ENCODE measurements around the gene LRRC32.
"Not testable (repeated sequence)": the region's sequence is repeated elsewhere in the genome, so short reads cannot be mapped to it uniquely, and the experiment has no call there.

LRRC32 gene

DNA sequence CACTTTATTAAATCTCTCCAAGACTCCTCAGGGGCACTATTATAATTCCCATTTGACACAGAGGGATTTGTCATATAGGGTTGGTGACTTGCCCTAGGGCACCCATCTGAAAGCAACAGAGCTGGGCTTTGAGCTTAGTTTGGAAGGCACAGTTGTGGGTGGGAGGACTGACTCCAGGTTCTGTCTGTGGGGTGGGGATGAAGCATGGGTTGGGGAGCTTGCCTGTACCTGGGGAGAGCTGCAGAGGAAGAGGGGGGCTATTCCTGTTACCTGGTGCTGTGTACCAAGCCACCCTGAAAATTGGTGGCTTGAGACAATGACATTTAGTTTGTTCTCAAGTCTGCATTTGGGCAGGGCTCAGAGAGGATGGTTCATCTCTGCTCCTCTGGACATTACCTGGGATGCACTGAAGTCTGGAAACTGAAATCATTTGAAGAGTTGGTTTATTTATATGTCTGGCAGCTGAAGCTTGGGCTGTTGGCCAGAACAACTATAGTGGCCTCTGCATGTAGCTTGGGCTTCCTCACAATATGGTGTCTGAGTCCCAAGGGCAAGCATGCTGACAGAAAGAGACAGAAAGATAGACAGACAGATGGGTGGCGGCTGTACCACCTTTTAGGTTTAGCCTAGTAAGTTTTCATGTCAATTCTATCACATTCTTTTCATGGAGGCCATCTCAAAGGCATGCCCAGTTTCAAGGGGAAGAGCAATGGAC lies 44.9 kb downstream of the LRRC32 start:
- no peak for DNase-seq

- DNase-seq: no peak
Observed at GRCh38 chr11:76624500-76625379, 45.8 kb downstream of the LRRC32 start.

DNA sequence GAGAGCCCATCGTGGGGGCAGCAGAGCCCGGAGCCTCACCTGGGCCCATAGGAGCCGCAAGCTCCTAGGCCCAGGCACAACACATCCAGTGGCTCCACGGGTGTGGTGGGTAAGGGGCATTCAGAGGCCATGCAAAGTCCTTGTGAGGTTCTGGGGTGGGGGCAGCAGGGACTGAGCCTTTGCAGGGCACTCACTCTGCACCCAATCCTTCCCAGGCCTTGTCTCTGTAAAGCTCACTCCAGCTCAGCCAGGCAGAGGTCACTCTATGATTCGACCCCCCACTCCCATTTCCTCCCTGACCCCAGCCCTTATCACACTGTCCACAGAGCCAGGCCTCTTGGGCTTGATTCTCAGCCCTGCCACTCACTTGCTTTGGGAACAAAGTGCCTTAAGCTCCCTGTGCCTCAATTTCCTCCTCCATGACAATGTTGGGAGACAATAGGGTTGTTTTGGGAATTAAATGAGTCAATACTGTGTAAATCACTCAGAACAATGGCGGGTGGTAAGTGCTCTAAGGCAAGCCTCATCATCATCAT lies 46.6 kb downstream of the LRRC32 start:
- no peak for DNase-seq

DNA sequence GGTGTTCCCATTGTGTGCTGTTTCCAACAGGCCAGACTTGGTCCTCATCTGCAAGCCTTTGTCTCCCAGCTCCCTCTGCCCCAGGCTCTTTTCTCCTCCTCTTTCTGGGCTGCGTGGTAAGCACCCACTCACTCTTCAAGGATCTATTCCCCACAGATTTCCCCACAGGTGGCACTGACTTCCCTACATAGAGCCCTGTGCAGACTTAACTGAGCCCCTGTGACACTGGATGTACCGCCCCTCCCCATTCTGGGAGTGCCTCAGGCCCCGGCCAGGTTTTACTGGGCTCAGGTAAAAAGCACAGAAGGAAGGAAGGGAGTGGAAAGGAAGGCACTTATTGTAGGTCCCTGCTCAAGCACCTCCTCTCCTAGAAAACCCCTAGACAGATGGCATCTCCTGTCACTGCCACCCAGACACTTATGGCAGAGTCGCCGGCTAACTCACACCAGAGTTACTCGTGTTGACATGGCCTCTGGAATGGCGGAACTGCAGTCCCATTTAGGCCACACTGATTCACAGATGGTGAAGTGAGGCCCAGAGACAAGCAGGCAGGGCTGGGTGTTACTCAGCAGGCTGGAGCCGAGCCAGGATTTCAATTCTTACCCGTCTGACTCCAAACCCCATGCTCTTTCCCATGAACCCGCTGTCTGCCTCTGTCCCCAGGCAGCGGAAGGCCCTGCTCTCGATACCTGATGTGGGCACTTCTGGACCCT lies 47.2 kb downstream of the LRRC32 start:
- DNase-seq: no peak

DNA sequence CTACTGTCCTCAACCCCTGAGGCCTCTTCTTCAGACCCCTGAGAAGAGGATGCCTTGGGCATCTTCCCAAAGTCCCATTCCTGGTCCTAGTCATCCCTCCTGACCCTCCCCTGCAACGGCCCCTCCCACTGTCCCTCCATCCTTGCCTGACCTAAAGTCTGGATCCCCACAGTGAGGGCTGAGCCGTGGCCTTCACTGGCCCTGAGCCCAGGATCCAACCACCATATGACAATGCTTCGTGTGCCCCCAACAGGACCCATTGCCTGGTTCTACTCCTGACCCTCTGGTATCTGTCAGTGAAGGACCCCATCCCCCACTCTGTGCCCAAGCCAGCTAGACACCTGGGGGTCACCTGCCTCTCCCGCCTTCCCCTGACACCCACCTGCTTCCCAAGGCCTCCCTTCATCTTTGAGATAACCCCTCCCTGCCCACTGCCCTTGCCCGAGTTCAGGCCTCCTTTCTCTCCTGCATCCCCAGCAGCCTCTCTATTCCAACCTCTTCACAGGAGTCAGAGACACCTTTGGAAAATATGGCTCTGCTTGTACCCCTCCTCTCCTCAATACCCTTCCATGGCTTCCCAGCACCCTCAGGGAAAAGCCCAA lies 48.0 kb downstream of the LRRC32 start:
- DNase-seq: no peak

- peak; percentile 52 for DNase-seq
Observed at GRCh38 chr11:76621868-76622267, 48.7 kb downstream of the LRRC32 start.

GRCh38 chr11:76621466-76621865 lies 49.1 kb downstream of the LRRC32 start:
- DNase-seq: no peak

GRCh38 chr11:76620489-76620888 lies 50.1 kb downstream of the LRRC32 start:
- DNase-seq: no peak

- not testable (repeated sequence) for DNase-seq
Observed at GRCh38 chr11:76619801-76620200, 50.7 kb downstream of the LRRC32 start.

DNA sequence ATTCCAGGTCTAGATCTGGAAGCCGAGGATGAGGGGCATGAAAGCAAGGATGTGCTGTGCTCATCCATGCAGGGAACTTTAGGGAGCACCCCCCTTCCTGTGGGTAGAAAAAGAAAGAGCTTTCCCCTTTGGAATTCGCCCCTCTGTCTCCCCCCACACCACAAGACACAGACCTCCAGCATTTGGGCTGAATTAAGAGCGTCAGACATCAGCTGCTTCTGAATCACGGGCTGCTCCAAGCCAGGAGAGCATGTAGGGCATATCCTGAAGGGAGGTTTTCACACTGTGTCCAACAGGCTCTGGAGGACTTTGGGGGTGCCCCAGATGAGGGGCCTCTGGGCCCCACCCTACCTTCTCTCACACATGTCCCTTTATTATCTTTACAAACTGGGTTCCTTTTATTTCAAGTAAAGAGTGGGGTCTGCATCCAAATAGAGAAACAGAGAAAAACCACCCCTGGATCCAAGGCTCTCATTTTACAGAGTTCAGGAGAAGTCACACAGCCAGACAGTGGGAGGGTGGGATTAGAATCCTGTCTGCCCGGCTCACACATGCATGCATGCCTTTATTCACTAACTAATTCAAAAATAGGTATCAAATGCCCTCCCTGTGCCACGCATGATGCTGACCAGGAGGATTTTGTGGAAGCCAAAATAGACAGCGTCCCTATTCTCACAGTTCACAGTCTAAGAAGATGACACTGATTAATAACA lies 52.8 kb downstream of the LRRC32 start:
- no peak for DNase-seq

- no peak for DNase-seq
Observed at GRCh38 chr11:76616676-76617552, 53.6 kb downstream of the LRRC32 start.

- peak; percentile 45 for DNase-seq
Observed at GRCh38 chr11:76615950-76616349, 54.6 kb downstream of the LRRC32 start.

DNA sequence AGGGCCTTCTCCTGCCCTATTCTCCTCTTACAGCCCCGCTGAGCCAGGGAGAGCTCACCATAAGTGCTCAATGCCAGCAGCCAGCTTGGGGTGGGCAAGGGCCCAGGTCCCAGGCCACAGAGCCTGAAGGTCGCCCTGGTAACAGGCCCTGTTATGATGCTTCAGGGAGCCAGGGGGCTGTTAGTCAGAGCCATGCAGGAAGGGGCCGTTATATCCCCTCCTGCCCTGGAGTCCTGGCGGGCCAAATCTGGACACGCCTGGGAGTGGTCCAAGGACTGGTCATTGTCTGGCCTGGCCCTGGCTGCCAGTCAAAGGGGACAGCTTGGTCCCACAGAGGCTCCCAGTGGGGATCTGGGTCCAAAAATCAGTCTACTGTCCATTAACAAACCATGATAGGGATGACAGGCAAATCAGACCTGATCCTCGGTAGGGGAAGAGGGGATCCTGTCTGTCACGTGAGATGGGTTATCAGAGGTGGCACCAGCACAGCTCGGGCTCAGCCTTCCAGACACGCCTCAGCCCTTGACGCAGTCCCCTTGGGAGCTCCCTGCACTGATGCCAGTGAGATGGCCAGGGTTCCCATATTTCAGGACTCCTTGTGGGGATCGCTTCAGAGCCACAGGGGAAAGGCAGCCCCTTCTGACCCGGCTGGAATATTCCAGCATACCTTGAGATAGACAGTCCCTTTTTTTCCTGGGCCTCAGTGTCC lies 55.9 kb downstream of the LRRC32 start:
- peak; percentile 34 for DNase-seq

DNA sequence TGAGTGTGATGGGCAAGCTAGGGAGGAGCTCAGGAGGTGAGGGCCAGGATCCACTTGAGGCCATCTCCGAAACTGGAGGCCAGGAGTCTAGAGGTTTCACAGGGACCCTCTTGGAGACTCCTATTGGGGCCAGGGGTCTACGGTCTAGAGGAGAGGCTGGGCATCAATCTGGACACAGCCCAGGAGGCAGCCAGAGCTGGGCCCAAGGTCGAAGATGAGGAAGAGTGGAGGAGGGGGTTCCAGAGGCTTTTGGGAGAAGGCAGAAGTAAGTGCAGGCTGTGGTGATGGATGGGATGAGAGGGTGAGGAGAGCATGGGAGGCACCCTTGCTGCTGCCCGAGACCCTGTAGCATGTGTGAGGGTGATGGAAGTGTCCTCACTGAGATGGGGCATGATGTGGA lies 56.6 kb downstream of the LRRC32 start:
- DNase-seq: no peak

DNA sequence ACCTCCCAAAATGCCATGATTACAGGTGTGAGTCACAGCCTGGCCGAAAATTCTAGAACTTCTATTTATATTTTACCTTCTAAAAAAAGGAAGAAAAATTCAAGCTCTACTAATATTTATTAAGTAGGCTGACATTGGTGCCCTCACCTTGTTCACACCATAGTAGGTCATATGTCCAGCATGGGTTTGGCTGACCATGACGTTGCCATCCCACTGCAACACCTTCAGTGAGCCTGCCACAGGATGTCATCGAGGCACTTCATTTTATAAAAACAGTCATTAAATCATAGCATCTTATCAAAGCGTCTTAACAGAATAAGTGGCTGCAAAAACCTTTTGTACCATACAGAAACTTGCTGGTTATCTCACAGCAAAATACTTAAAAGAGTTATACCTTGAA lies 58.3 kb downstream of the LRRC32 start:
- DNase-seq: no peak

DNA sequence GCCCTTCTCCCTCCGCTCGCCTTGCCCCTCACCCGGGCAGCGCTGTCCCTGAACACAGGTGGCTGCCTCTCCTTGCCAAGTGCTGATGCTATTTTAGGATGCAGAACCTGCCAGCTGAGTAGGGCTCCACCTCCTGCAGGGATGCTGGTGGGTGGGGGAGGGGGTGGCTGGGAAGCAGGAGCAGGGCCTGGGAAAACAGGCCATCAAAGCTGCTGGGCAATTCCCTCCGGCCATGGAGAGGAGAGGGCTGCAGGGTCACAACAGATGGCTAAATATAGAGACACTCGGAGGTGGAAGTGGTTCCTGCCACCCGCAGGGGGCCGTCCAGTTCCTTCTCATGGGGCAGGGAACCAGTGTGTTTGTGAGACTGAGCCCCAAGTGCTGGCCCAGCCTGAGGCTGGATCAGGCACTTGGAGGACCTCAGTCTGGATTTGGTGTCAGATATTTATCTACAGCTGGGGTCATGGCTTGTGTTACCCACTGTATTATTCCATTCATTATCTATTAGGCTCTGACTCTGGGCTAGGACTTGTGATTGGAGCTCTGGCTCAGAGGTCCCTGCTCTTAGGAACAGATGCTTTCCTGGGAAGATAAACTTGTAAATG lies 59.6 kb downstream of the LRRC32 start:
- DNase-seq: no peak

GRCh38 chr11:76610371-76610770 lies 60.2 kb downstream of the LRRC32 start:
- DNase-seq: no peak

- DNase-seq: no peak
Observed at GRCh38 chr11:76609736-76610370, 60.7 kb downstream of the LRRC32 start.

GRCh38 chr11:76608879-76609460 lies 61.6 kb downstream of the LRRC32 start:
- DNase-seq: not testable (repeated sequence)
